ENCODE results near the gene SERINC1. TPM values are rescaled to one million over a fixed set of nuclear protein-coding genes. Genes with fewer than 3 reads are reported as not detected.

The SERINC1 gene
- total RNA-seq, 1 donor from 2014 or later, result 143 TPM

- no peak for TF ChIP-seq CTCF (IDR thresholded peaks at IDR 0.05; ENCODE audit: borderline replicate concordance)
- H3K27me3 ChIP-seq (ENCODE audit: low read depth), result no peaks in the 10 kb centered on the region
- H3K9me3 ChIP-seq (replicated peaks), result peaks cover 41% of the 10 kb centered on the region
- no peak overlapping the region for H3K27ac ChIP-seq (replicated peaks)
- peaks cover 2% of the 10 kb centered on the region for H3K4me1 ChIP-seq
- intact Hi-C loops (cut with micrococcal nuclease), result loop anchor here (5.0 kb wide), 1 partner anchor 38 kb away; no protein-coding TSS in a partner anchor
- DNase-seq, result no peak
- no peaks in the 10 kb centered on the region for H3K36me3 ChIP-seq
- no peak overlapping the region for H3K4me3 ChIP-seq
Measured at GRCh38 chr6:122494665-122495272, 23.2 kb upstream of the SERINC1 start.

DNA sequence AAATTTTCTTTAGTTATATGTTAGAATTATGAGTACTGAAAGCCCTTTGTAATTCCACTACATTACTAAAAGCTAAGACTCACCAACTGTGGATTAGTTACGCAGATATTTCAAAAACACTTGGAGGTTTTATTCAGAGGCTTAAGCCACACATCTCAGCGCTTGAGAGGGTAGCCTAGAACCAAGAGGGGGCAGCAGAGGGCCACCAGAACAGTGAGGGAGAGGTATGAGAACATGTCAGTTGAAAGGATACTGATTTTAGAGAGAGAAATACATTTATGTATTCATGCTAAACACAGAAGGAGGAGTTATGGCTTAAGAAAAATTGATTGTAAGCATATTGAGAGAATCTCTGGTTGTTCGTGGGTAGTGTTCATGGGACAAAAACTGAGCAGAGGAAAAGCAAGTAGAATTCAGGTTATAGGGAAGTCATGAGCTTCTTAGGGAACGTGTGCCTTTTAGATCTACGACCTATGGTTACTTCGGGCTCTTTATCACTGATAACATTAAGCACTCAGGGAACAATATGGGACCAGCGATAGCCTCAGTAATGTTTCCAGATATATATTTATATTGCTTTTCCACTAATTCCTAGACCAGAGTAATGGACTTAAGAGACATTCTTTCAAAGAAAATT lies 20.4 kb upstream of the SERINC1 start:
- no peak overlapping the region for H3K4me3 ChIP-seq
- peaks cover 15% of the 10 kb centered on the region for H3K9me3 ChIP-seq (replicated peaks)
- peaks cover 2% of the 10 kb centered on the region for H3K4me1 ChIP-seq
- TF ChIP-seq CTCF (IDR thresholded peaks at IDR 0.05; ENCODE audit: borderline replicate concordance), result peak; percentile 92
- no peaks in the 10 kb centered on the region for H3K27me3 ChIP-seq (ENCODE audit: low read depth)
- no peak overlapping the region for H3K27ac ChIP-seq (replicated peaks)
- H3K36me3 ChIP-seq, result no peaks in the 10 kb centered on the region
- peak; percentile 42 for DNase-seq
- intact Hi-C loops (cut with micrococcal nuclease), result loop anchor here (5.0 kb wide), 1 partner anchor 40 kb away; no protein-coding TSS in a partner anchor

DNA sequence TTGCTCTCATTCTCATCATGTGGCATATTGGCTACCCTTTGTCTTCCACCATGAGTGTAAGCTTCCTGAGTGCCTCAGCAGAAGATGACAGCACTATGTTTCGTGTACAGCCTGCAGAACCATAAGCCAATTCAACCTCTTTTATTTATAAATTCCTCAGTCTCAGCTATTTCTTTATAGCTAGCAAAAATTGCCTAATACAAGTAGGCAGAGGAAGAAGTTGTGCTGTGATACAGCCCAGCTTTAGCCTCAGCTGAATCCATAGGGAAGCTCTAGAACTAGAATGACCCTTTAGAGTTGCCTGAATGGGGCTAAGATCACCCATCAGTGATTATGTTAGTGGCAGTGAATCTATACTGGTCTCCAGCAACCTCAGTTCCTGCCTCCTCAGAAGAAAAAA lies 19.0 kb upstream of the SERINC1 start:
- Histone ChIP-seq H3K4me1 (peaks cover 2% of the 10 kb centered on the region), H3K36me3 (no peaks in the 10 kb centered on the region), H3K9me3 (replicated peaks) (peaks cover 1% of the 10 kb centered on the region), H3K27me3 (ENCODE audit: low read depth) (no peaks in the 10 kb centered on the region), H3K27ac (replicated peaks) (no peak overlapping the region), H3K4me3 (no peak overlapping the region)
- intact Hi-C loops (cut with micrococcal nuclease), result loop anchor here (5.0 kb wide), 1 partner anchor 42 kb away; no protein-coding TSS in a partner anchor
- no peak for TF ChIP-seq CTCF (IDR thresholded peaks at IDR 0.05; ENCODE audit: borderline replicate concordance)
- DNase-seq, result no peak

GRCh38 chr6:122484760-122485159 lies 13.2 kb upstream of the SERINC1 start:
- Histone ChIP-seq H3K4me1 (no peaks in the 10 kb centered on the region), H3K36me3 (no peaks in the 10 kb centered on the region), H3K4me3 (no peak overlapping the region), H3K9me3 (replicated peaks) (no peaks in the 10 kb centered on the region), H3K27me3 (ENCODE audit: low read depth) (no peaks in the 10 kb centered on the region), H3K27ac (replicated peaks) (no peak overlapping the region)
- no peak for TF ChIP-seq CTCF (IDR thresholded peaks at IDR 0.05; ENCODE audit: borderline replicate concordance)
- intact Hi-C loops (cut with micrococcal nuclease), result no loop called here
- no peak for DNase-seq

GRCh38 chr6:122482750-122483080 lies 11.1 kb upstream of the SERINC1 start:
- H3K27ac ChIP-seq (replicated peaks), result no peak overlapping the region
- H3K4me1 ChIP-seq, result no peaks in the 10 kb centered on the region
- no peak for TF ChIP-seq CTCF (IDR thresholded peaks at IDR 0.05; ENCODE audit: borderline replicate concordance)
- no peaks in the 10 kb centered on the region for H3K27me3 ChIP-seq (ENCODE audit: low read depth)
- no peaks in the 10 kb centered on the region for H3K36me3 ChIP-seq
- intact Hi-C loops (cut with micrococcal nuclease), result no loop called here
- H3K9me3 ChIP-seq (replicated peaks), result no peaks in the 10 kb centered on the region
- no peak overlapping the region for H3K4me3 ChIP-seq
- no peak for DNase-seq
